Measurements from ENCODE around the gene A2ML1.
"Not testable (repeated sequence)": the region's sequence is repeated elsewhere in the genome, so short reads cannot be mapped to it uniquely, and the experiment has no call there.

The A2ML1 gene

GRCh38 chr12:8818526-8818925 lies 3.9 kb upstream of the A2ML1 start:
- DNase-seq: no peak

GRCh38 chr12:8819666-8819980 lies 2.8 kb upstream of the A2ML1 start:
- no peak for DNase-seq

GRCh38 chr12:8820676-8821407 lies 1.6 kb upstream of the A2ML1 start:
- not testable (repeated sequence) for DNase-seq

DNA sequence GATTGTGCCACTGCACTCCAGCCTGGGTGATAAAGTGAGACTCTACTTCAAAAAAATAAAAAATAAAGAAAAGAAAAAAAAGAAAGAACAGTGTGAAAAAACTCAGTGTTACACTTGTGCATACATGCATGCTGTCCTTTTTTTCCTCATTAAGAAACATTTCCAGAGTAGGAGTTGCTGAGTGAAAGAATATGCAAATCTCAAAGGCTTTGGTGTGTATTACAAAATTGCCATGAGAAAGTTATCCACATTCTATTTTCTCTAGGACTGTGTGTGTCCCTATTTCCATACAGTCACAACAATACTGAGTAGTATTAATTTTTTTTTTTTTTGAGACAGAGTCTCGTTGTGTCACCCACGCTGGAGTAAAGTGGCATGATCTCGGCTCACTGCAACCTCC lies 830 bp upstream of the A2ML1 start:
- no peak for DNase-seq

GRCh38 chr12:8823565-8824300 lies 1.3 kb downstream of the A2ML1 start:
- no peak for DNase-seq

- no peak for DNase-seq
Measured at GRCh38 chr12:8827551-8828256, 5.3 kb downstream of the A2ML1 start.

DNA sequence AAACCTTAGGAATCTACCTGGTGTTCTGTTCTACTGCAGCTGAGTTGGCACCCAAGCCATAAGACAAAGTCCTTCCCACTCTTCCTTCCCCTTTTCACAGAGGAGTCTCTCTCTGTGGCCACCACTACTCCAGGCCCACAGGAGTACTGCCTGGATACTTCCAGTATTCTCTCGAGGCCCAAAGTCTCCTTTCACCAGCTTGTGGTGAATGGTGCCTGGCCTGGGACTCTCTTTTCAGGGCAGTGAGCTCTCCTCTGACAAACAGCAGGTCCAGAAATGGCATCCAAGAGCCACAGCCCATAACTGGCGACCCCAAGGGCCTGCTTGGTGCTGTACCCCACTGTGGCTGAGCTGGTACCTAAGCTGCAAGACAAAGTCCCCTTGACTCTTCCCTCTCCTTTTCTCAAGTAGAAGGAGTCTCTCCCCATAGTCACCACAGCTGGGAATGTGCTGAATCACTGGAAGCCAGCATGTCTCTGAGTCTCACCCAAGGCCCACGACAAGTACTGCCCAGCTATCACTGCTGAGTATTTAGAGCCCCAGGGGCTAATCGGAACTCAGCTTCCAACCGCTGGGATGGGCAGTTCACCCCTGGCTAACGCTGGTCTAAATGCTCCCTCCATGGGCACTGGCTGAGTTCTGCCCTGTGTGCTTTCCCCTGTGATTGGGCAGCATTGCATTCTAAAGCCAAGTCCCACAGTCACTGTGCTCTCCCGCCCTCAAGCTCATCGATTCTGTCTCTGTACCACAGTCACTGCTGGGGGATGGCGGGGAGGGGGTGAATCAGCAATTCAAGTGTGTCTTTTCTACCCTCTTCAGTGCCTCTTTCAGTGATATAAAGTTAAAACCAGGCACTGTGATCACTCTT lies 6.1 kb downstream of the A2ML1 start:
- DNase-seq: no peak

- no peak for DNase-seq
Measured at GRCh38 chr12:8829125-8829518, 6.7 kb downstream of the A2ML1 start.

DNA sequence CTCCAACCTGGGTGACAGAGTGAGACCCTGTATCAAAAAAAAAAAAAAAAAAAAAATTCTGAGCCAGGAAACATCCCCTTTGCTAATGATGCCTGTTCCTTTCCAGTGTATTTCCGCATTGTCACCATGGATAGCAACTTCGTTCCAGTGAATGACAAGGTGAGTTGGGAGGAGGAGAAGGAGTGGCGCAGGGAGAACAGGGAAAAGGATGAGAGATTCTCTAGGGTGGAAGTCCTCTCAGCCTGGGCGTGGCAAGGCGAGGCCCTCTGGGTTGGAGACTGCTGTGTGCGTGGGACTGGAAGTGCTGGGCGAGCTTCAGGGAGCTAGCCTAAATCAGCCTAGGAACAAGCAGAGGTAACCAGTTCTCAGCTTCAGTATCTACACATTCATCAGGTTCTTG lies 7.2 kb downstream of the A2ML1 start:
- no peak for DNase-seq

DNA sequence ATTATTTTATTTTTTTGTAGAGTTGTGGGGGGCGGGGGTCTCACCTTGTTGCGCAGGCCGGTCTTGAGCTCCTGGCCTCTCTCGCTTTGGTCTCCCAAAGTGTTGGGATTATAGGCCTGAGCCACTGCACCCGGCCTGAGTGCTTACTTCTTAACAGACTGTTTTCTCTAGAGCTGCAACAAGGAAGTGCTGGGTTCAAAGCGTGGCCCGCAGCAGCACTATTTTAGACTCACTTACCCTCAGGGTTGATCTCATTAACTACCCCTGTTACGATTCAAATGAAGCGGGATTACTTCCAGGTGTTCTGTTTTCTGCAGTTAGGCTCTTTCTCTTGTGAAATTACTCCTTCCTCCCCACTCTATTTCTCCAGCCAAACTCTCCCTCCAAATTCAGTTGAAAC lies 8.7 kb downstream of the A2ML1 start:
- DNase-seq: no peak

- DNase-seq: no peak
Measured at GRCh38 chr12:8832500-8832899, 10.1 kb downstream of the A2ML1 start.

- no peak for DNase-seq
Measured at GRCh38 chr12:8834230-8834629, 11.8 kb downstream of the A2ML1 start.

- DNase-seq: no peak
Measured at GRCh38 chr12:8837291-8837690, 14.9 kb downstream of the A2ML1 start.

DNA sequence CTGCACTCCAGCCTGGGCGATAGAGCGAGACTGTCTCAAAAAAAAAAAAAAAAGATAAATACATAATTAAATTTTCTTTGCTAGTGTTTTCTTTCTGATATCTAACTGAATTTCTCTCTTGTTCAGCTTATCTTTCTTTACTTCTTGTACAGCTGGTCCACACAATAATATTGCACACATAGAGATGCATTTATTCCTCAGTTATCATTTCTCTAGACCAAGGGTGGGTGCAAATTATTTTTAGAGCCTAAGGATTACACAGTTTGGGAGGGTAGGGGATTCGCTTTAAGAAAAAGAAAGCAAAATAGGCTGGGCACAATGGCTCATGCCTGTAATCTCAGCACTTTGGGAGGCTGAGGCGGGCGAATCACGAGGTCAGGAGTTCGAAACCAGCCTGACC lies 17.9 kb downstream of the A2ML1 start:
- no peak for DNase-seq

DNA sequence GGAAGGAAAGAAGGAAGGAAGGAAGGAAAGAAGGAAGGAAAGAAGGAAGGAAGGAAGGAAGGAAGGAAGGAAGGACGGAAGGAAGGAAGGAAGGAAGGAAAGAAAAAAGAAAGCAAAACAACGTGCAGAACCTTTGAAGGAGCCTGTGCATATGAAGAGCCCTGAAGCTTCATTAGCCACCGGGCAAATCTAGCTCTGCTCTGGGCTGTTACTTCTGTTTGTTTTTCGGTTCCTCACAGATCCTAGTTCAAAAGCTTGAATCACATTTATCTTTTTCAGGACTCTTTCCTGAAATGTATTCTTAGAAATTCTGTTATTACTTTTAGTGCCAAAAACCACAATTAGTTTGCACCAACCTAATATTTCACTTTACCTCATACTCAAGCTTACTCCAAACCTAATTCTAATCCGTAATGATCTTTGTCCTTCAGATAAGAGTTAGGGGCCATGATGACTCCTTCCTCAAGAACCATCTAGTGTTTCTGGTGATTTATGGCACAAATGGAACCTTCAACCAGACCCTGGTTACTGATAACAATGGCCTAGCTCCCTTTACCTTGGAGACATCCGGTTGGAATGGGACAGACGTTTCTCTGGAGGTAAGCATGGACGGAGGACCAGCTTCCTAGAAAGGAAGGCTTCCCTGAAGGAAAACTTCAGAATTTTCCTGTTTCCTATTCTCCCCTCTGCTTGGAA lies 18.7 kb downstream of the A2ML1 start:
- no peak for DNase-seq

DNA sequence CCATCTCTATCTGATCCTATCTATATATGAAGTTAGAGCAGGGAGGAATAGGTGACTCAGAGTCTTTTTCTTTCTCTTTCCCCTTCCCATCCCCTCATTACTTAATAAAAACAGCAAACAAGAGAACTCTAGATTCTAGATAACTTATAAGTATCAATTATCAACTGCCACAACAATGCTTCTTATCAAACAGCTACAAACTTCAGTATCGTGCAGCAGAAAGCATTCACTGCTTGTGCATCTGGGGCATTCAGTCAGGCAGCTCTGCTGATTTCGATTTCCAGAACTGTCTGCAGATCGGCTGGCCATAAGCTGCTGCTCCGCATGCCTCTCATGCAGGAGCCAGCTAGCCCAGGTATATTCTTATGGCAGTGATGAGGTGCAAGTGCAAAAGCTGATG lies 19.4 kb downstream of the A2ML1 start:
- no peak for DNase-seq

- DNase-seq: no peak
Measured at GRCh38 chr12:8844665-8845064, 22.2 kb downstream of the A2ML1 start.

DNA sequence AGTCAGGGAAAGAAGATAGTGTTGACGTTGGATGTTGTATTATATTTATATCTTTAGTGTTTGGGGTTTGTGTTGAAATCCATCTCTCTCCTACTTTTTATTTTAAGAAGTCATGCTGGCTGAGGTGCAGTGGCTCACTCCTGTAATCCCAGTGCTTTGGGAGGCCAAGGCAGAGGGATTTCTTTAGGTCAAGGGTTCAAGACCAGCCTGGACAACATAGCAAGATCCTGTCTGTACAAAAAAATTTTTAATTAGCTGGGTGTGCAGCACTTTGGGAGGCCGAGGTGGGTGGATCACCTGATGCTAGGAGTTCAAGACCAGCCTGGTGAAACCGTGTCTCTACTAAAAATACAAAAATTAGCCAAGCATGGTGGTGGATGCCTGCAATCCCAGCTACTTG lies 23.9 kb downstream of the A2ML1 start:
- DNase-seq: no peak

DNA sequence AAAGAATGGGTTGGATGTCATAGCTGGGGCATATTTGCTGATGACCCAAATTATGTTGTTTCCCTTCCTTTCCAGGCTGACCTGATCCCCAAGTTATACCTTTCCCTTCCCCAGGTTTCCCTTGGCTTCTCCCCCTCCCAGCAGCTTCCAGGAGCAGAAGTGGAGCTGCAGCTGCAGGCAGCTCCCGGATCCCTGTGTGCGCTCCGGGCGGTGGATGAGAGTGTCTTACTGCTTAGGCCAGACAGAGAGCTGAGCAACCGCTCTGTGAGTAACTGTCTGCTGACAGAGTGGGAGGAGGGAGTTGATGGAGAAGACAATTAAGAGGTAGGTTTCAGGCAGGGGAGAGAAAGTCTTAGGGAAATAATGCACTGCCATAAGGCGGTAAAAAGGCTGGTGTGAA lies 25.0 kb downstream of the A2ML1 start:
- no peak for DNase-seq

GRCh38 chr12:8849876-8850275 lies 27.5 kb downstream of the A2ML1 start:
- DNase-seq: no peak

- no peak for DNase-seq
Measured at GRCh38 chr12:8852119-8852518, 29.7 kb downstream of the A2ML1 start.

DNA sequence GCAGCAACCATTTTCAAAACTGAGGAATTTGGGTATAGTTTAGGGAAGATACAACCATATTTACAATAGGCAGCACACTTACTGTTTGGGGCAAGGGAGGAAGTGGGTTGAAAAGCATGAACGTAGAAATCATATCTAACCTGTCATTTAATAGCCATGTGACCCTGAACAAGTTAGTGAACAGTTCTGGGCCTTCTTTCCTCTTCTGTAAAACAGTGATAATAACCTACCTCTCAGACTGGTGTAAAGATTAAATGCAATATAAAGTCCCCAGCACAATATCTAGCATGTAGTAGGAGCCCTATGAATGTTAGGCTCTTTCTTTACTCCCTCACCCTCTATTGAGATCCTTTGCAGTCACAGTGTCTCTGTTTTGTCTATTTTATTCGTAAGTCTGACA lies 33.5 kb downstream of the A2ML1 start:
- DNase-seq: no peak

GRCh38 chr12:8859448-8859847 lies 37.0 kb downstream of the A2ML1 start:
- not testable (repeated sequence) for DNase-seq
